Heart right ventricle (tissue), 16 donors: ENCODE measurements around the gene MPHOSPH8. TPM values are rescaled to one million over a fixed set of nuclear protein-coding genes. Genes with fewer than 3 reads are reported as not detected.

ENCODE experiments used
- ATAC-seq, 8 donors: fragments of 200-7000 bp; cut with Tn5 transposase; one replicate each; pipeline ENCODE4 v1.9.1; 2020; ENCODE audit warnings: mild to moderate bottlenecking in 8 of 8, moderate library complexity in 8 of 8, moderate number of reproducible peaks in 1 of 8
- DNase-seq, 2 donors: peaks; one replicate each; pipeline ENCODE4 v3.0.0-alpha.2; 2020
- H3K27ac ChIP-seq, 10 donors: fragments of 200-600 bp; sonication (generic) in 2 of 10; one replicate each; pipeline versions ENCODE4 v1.5.0 to v1.8.0; 2020 to 2022; ENCODE audit warnings: mild to moderate bottlenecking in 3 of 10
- H3K27me3 ChIP-seq, 7 donors: fragments of 200-600 bp; one replicate each; pipeline ENCODE4 v1.8.0; 2021 to 2022; ENCODE audit warnings: mild to moderate bottlenecking in 2 of 7
- H3K36me3 ChIP-seq, 9 donors: fragments of 200-600 bp; sonication (generic) in 1 of 9; one replicate each; pipeline versions ENCODE4 v1.5.0 to v1.8.0; 2020 to 2022; ENCODE audit warnings: mild to moderate bottlenecking in 2 of 9
- H3K4me1 ChIP-seq, 9 donors: fragments of 200-600 bp; sonication (generic) in 1 of 9; one replicate each; pipeline versions ENCODE4 v1.5.0 to v1.8.0; 2020 to 2022; ENCODE audit warnings: mild to moderate bottlenecking in 4 of 9
- H3K4me3 ChIP-seq, 10 donors: fragments of 200-600 bp; sonication (generic) in 2 of 10; one replicate each; pipeline versions ENCODE4 v1.5.0 to v1.8.0; 2020 to 2022; ENCODE audit warnings: mild to moderate bottlenecking in 7 of 10, moderate library complexity in 2 of 10
- H3K9me3 ChIP-seq, 11 donors: fragments of 200-600 bp in 10 of 11; sonication (generic) in 2 of 11; one replicate each; pipeline versions ENCODE4 v1.5.0 to v1.8.0; 2013 to 2022; ENCODE audit warnings: mild to moderate bottlenecking in 2 of 11, control low read depth in 1 of 11, moderate library complexity in 1 of 11
- CTCF ChIP-seq, 9 donors: fragments of 200-600 bp; sonication (generic) in 2 of 9; IDR thresholded peaks; one replicate each; pipeline versions ENCODE4 v1.5.0 to v1.8.0; 2021 to 2022; ENCODE audit warnings: antibody characterized with exemption in 9 of 9, mild to moderate bottlenecking in 5 of 9, moderate library complexity in 1 of 9
- WGBS, 2 donors: extraction: QIAGEN DNeasy Blood & Tissue Kit; methylation state at CpG; one replicate each; pipeline ENCODE4 v1.1.7; 2013; ENCODE audit warnings: inconsistent platforms in 1 of 2; 5-methylcytosine and 5-hydroxymethylcytosine counted together
- intact Hi-C, 10 donors: fragments of 100-400 bp; cut with DNase I; formaldehyde crosslinking; loops; one replicate each; pipeline versions ENCODE4 v1.11.1 to v1.14.2; 2022
- polyA plus RNA-seq, 2 donors: library from polyadenylated mRNA; stranded (reverse); fragments of 200-250 nt; gene quantifications; one replicate each; pipeline ENCODE4 v1.2.3, GENCODE V29; 2013
- total RNA-seq, 10 donors: library from RNA; stranded (reverse); fragmentation: NEBNext Ultra II Directional in 3 of 10; extraction: Animal tissue kit (Norgen Biotek cat#: 25700) in 3 of 10; gene quantifications; one replicate each; pipeline versions ENCODE4 v1.2.1 to v1.2.4, GENCODE V29; 2021 to 2023
- donor health status: Arrhythmogenic right ventricular cardiomyopathy.
- donor health status: ischemic (EF 13 %, LVEDD 7.1; RV severe dilation, severe dysfunction).
- donor health status: healthy with polysubstance abuse.
- donor health status: DM: no; HTN: yes; CAD: no.
- donor health status: DM: no; HTN: no; CAD: no.
- donor health status: ischemic (EF 25% LVEDD 6.9; RV normal size, moderate dysfunction).
- donor health status: ischemic (EF 25% LVEDD 5.7; RV mildly dilated, moderate dysfunction).
- donor health status: healthy.
- donor health status: DM: yes; HTN: yes; CAD: no.
- donor health status: Ischemic cardiomyopathy.
- donor health status: ischemic (EF 35%, LVEDD 5.7; RV mildly dilated, moderate dysfunction).
- donor health status: nonischemic (EF 11% LVEDD 7.7; RV severe dilation, severe dysfunction).
- donor health status: DM: yes; HTN: yes; CAD: no.
- donor health status: PGD.
- donor health status: ischemic (EF 29% LVEDD 5.4; RV normal size, mild dysfunction).
- donor health status: nonischemic (EF 23%, LVEDD 6.1; RV moderate dilation, normal function).

Gene MPHOSPH8
- total and polyA plus RNA-seq, 12 donors: 13.3 to 50.5 (median 31.0) TPM

- ATAC-seq (no peak), DNase-seq (no peak)
- no peaks in the 10 kb centered on the region for H3K9me3 ChIP-seq
- no peaks in the 10 kb centered on the region for H3K27me3 ChIP-seq
- H3K27ac ChIP-seq: no peak overlapping the region
- 91 to 97% methylated on average over 2 of the region's 2 CpGs for WGBS, 2 donors
- no peak overlapping the region for H3K4me3 ChIP-seq
- no peak for TF ChIP-seq CTCF (IDR thresholded peaks at IDR 0.05)
- intact Hi-C loops: no loop called here
- H3K4me1 ChIP-seq: peaks cover 0 to 12% (median 0%) of the 10 kb centered on the region in 9 donors
- H3K36me3 ChIP-seq: peaks cover 0 to 90% (median 45%) of the 10 kb centered on the region in 9 donors
These were observed 11.5 kb downstream of the MPHOSPH8 start for GRCh38 chr13:19645000-19645399.

GRCh38 chr13:19646063-19646462, 12.6 kb downstream of the MPHOSPH8 start:
- Histone ChIP-seq H3K4me1 (peaks cover 0 to 12% (median 0%) of the 10 kb centered on the region in 9 donors), H3K4me3 (no peak overlapping the region), H3K27ac (no peak overlapping the region), H3K27me3 (no peaks in the 10 kb centered on the region), H3K36me3 (peaks cover 0 to 100% (median 54%) of the 10 kb centered on the region in 9 donors), H3K9me3 (no peaks in the 10 kb centered on the region)
- intact Hi-C loops: no loop called here
- DNase-seq (no peak), ATAC-seq (no peak)
- WGBS, 2 donors: 83 to 85% methylated on average over 4 of the region's 4 CpGs
- TF ChIP-seq CTCF (IDR thresholded peaks at IDR 0.05): no peak

GRCh38 chr13:19650742-19651141, 17.3 kb downstream of the MPHOSPH8 start:
- no peak for DNase-seq
- TF ChIP-seq CTCF (IDR thresholded peaks at IDR 0.05): no peak
- H3K9me3 ChIP-seq: no peaks in the 10 kb centered on the region
- 89 to 94% methylated on average over 4 of the region's 4 CpGs for WGBS, 2 donors
- no peak for ATAC-seq
- intact Hi-C loops: no loop called here
- no peak overlapping the region for H3K4me3 ChIP-seq
- peaks cover 0 to 100% (median 47%) of the 10 kb centered on the region in 9 donors for H3K36me3 ChIP-seq
- no peaks in the 10 kb centered on the region for H3K27me3 ChIP-seq
- H3K4me1 ChIP-seq: no peaks in the 10 kb centered on the region
- H3K27ac ChIP-seq: no peak overlapping the region

GRCh38 chr13:19657872-19658591, 24.6 kb downstream of the MPHOSPH8 start:
- no peak for DNase-seq
- Histone ChIP-seq H3K4me1 (no peaks in the 10 kb centered on the region), H3K4me3 (no peak overlapping the region), H3K27me3 (no peaks in the 10 kb centered on the region), H3K27ac (no peak overlapping the region), H3K9me3 (no peaks in the 10 kb centered on the region), H3K36me3 (peaks cover 0 to 99% (median 35%) of the 10 kb centered on the region in 9 donors)
- TF ChIP-seq CTCF (IDR thresholded peaks at IDR 0.05): no peak
- ATAC-seq: no peak
- intact Hi-C loops: no loop called here
- WGBS, 2 donors: 50 to 57% methylated on average over 4 of the region's 4 CpGs
